PC-3 (cell line): ENCODE results near the gene CNDP1.

Experiments used
- EZH2 ChIP-seq: fragments of 300-600 bp; sonication (generic); IDR thresholded peaks from one replicate; pipeline ENCODE4 v1.6.1; 2017; ENCODE audit warnings: antibody characterized with exemption, mild to moderate bottlenecking, low read length; ENCODE audit not compliant: unreplicated experiment
- EZH2phosphoT487 ChIP-seq: fragments of 300-600 bp; sonication (generic); IDR thresholded peaks from 2 replicates; pipeline ENCODE4 v1.6.1; 2018; ENCODE audit warnings: mild to moderate bottlenecking, antibody characterized with exemption, low read length, borderline replicate concordance
- TF ChIP-seq, protein P1 (sequence below): fragments of 300-600 bp; sonication (generic); conservative IDR thresholded peaks from 2 replicates; pipeline ENCODE4 v1.5.1; 2017; ENCODE audit warnings: antibody characterized with exemption, low read depth, mild to moderate bottlenecking, low read length

DNA sequence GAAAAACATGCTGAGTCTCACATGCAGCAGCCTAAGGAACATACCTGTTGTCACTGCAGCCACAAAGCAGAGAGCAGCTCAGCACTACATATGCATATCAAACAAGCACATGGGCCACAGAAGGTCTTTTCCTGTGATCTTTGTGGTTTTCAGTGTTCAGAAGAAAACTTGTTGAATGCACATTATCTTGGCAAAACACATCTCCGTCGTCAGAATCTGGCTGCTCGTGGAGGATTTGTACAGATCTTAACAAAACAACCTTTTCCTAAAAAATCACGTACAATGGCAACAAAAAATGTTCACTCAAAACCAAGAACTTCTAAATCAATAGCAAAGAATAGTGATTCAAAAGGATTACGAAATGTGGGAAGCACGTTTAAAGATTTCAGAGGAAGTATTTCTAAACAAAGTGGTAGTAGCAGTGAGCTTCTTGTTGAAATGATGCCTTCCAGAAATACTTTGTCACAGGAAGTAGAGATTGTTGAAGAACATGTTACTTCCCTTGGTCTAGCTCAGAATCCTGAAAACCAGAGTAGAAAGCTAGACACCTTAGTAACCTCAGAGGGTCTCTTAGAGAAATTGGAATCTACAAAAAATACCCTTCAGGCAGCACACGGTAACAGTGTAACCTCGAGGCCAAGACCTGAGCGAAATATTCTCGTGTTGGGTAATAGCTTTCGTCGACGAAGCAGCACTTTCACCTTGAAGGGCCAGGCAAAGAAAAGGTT lies 97.5 kb downstream of the CNDP1 start:
- TF ChIP-seq, protein P1, sequence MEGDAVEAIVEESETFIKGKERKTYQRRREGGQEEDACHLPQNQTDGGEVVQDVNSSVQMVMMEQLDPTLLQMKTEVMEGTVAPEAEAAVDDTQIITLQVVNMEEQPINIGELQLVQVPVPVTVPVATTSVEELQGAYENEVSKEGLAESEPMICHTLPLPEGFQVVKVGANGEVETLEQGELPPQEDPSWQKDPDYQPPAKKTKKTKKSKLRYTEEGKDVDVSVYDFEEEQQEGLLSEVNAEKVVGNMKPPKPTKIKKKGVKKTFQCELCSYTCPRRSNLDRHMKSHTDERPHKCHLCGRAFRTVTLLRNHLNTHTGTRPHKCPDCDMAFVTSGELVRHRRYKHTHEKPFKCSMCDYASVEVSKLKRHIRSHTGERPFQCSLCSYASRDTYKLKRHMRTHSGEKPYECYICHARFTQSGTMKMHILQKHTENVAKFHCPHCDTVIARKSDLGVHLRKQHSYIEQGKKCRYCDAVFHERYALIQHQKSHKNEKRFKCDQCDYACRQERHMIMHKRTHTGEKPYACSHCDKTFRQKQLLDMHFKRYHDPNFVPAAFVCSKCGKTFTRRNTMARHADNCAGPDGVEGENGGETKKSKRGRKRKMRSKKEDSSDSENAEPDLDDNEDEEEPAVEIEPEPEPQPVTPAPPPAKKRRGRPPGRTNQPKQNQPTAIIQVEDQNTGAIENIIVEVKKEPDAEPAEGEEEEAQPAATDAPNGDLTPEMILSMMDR = no peak
- TF ChIP-seq EZH2 = no peak
- TF ChIP-seq EZH2phosphoT487 = no peak
